DOHH2 (cell line): ENCODE results near the gene SRXN1.

Experiments used
- CTCF ChIP-seq: fragments of 200-600 bp; sonication (generic); IDR thresholded peaks from one replicate; pipeline ENCODE4 v1.5.1; 2014; ENCODE audit warnings: antibody characterized with exemption, mild to moderate bottlenecking, low read depth, low read length; ENCODE audit not compliant: poor library complexity, severe bottlenecking
- EZH2phosphoT487 ChIP-seq: fragments of 200-600 bp; sonication (generic); IDR thresholded peaks from 2 replicates; pipeline ENCODE4 v1.6.1; 2017; ENCODE audit warnings: borderline replicate concordance, mild to moderate bottlenecking, antibody characterized with exemption, low read length, moderate library complexity, mixed read lengths

- TF ChIP-seq CTCF (no peak), EZH2phosphoT487 (no peak)
Measured at GRCh38 chr20:611047-611842, 41.8 kb downstream of the SRXN1 start.
